ACHN (cell line): Measurements from ENCODE around the gene E4F1.
A peak's percentile ranks its signal among the peaks of the same experiment; 100 is the strongest.

ENCODE experiments used
- DNase-seq: peaks from one replicate; pipeline ENCODE4 v3.0.0-alpha.2; 2015
- in situ Hi-C: cut with HindIII; loops from 2 replicates; pipeline ENCODE4 v1.10.0; 2017; ENCODE audit warnings: low sequenced_read_pairs, low pct_ligation_motif_present, low pct_unique_long_range_greater_than_20kb

Gene E4F1

GRCh38 chr16:2223221-2223941 lies at the start of gene E4F1:
Gene E4F1 (plus strand): TSS chr16:2223591. CDS start chr16:2223614, 23 bp downstream.
- DNase-seq, result peak; percentile 100
- in situ Hi-C loops, result no loop called here

DNA sequence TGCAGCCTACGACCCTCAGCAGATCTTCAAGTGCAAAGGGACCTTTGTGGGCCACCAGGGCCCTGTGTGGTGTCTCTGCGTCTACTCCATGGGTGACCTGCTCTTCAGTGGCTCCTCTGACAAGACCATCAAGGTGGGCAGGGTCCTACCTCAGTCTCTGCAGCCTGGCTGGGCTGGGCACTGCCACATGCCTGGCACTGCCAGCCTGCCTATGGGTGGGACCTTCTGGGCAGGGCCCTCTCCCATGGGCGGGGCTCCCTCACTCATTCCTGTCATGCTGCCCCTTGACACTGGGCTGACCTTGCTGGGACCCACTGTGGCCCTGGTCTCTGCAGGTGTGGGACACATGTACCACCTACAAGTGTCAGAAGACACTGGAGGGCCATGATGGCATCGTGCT lies 49.5 kb upstream of the E4F1 start:
- DNase-seq, result no peak
- in situ Hi-C loops, result loop anchor here (25.0 kb wide), 1 partner anchor 288 kb away; the partner anchor contains the start of genes NTN3 and TEDC2

- DNase-seq, result no peak
- in situ Hi-C loops, result loop anchor here (25.0 kb wide), 1 partner anchor 288 kb away; the partner anchor contains the start of genes NTN3 and TEDC2
These were observed 48.8 kb upstream of the E4F1 start for GRCh38 chr16:2174396-2175131.

DNA sequence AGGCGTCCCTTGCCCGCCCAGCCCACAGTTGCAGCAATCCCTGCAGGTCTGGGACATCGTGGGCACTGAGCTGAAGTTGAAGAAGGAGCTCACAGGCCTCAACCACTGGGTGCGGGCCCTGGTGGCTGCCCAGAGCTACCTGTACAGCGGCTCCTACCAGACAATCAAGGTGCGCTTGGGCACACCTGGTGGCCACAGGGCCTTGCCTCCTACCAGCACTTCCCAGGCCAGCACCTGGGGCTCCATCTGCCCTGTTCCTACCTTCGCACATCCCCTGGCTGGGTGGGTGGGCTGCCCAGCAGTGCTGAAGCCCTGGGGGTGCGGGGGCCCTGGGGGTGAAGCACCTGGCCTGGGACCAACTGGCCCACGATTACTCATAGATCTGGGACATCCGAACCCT lies 47.9 kb upstream of the E4F1 start:
- DNase-seq, result no peak

DNA sequence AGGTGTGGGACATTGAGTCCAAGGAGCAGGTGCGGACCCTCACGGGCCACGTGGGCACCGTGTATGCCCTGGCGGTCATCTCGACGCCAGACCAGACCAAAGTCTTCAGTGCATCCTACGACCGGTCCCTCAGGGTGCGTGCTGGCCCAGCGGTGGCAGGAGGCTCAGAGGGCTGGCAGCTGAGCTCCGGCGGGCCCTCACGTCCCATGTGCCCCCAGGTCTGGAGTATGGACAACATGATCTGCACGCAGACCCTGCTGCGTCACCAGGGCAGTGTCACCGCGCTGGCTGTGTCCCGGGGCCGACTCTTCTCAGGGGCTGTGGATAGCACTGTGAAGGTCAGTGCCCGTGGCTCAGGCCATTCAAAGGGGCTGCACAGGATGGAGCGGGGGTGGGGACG lies 47.3 kb upstream of the E4F1 start:
- in situ Hi-C loops, result no loop called here
- DNase-seq, result no peak

More for the DNA sequence above, 47.9 kb upstream of the E4F1 start:
- in situ Hi-C loops, result no loop called here

DNA sequence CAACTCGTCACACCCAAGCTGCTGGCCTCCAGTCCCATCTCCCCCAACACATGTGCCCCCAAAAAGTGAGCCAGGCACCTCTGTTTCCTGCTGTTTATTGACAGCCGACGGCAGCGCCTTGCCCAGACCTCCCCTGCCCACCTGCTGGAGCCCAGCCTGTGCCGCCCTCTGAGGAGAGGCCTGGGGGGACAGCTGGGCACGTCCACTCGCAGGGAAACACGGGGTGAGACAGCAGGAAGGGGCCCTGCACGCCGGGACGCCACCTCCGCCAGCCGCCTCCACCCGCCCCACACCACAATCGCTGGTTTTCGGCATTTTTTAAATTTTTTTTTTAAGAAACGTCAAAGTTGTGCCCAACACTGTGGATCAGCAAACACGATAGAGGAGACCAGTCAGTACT lies 46.3 kb upstream of the E4F1 start:
- in situ Hi-C loops, result no loop called here
- DNase-seq, result no peak

DNA sequence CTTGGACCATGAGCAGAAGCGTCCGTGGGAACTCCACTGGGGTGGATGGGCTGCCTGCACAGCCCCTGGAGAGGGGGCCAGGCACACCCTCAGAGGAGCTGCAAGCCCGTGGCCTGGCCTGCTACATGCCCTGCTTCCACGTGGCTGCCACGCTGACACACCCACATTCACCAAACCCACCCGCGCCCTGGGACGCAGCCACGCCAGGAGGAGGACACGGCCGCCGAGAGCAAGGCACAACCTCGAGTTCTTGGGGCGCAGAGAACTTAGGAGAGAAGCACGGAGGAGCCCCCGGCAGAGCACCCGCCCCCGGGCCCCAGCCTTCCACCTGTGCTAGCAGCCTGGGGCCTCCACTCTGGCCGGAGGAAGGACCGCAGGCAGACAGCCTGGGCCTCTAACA lies 45.8 kb upstream of the E4F1 start:
- in situ Hi-C loops, result no loop called here
- no peak for DNase-seq

GRCh38 chr16:2178321-2179106 lies 44.9 kb upstream of the E4F1 start:
- in situ Hi-C loops, result no loop called here
- DNase-seq, result no peak

DNA sequence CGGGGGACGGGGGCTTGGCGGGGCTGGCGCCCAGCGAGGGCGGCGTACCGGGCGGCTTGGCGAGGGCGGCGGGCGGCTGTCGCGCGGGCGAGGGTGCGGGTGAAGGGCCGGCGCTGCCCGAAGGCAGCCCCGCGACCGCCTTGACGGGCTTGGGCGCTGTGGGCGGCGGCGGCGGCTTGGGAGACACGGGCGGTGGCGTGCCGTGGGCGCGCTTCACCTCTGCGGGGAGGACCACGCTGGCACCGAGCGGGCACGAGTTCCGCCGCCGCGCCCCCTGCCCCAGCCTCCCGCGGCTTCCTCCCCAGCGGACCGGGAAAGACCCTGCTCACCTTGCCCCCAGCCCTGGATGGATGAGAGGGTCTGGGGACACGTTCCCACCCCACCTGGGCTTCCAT lies 44.3 kb upstream of the E4F1 start:
- DNase-seq, result no peak
- in situ Hi-C loops, result no loop called here

- in situ Hi-C loops, result no loop called here
These were observed 43.8 kb upstream of the E4F1 start for GRCh38 chr16:2179576-2179975.

GRCh38 chr16:2180461-2180860 lies 42.9 kb upstream of the E4F1 start:
- DNase-seq, result no peak
- in situ Hi-C loops, result no loop called here

More at GRCh38 chr16:2179576-2179975, 43.8 kb upstream of the E4F1 start:
- no peak for DNase-seq

GRCh38 chr16:2180962-2181923 lies 42.1 kb upstream of the E4F1 start:
- in situ Hi-C loops, result no loop called here

DNA sequence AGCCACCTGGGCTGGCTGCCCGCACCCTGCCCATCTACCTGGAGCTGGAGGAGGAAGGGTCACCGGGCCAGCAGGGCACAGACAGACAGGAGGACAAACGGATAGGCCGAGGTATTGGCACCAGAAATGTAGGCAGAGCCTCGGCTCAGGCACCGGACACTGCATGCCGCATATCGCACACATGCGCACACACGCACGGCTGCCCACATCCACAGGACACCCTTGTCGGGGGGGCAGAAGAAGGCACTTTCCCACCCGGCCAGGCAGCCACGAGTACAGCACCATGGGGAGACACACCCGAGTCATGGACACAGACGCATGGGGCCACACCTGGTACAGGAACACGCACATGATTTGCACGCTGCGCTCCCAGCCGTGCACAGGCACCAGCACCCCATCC lies 41.4 kb upstream of the E4F1 start:
- in situ Hi-C loops, result no loop called here

More at GRCh38 chr16:2180962-2181923, 42.1 kb upstream of the E4F1 start:
- DNase-seq, result no peak

GRCh38 chr16:2183671-2184070 lies 39.7 kb upstream of the E4F1 start:
- in situ Hi-C loops, result no loop called here
- DNase-seq, result no peak

More for the DNA sequence above, 41.4 kb upstream of the E4F1 start:
- no peak for DNase-seq

GRCh38 chr16:2184346-2184745 lies 39.0 kb upstream of the E4F1 start:
- in situ Hi-C loops, result no loop called here
- DNase-seq, result no peak

DNA sequence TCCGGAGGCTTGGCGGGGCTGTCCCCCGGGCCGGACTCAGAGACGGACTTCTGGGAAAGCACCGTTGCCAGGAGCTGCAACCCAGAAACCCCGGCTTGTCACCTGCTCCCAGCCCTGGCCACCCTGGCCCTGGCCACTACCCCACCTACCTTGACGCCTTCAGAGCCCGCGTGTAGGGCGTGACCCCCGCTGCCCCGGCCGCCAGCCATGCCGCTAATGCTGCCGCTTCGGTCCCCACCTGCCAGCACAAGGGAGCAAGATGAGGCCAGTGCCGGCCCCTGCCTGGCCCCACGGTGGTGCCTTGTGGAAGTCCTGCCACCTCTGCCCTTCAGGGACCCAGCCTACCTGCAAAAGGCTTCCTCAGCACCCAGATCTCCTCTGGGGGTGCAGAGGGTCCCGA lies 38.4 kb upstream of the E4F1 start:
- in situ Hi-C loops, result no loop called here

DNA sequence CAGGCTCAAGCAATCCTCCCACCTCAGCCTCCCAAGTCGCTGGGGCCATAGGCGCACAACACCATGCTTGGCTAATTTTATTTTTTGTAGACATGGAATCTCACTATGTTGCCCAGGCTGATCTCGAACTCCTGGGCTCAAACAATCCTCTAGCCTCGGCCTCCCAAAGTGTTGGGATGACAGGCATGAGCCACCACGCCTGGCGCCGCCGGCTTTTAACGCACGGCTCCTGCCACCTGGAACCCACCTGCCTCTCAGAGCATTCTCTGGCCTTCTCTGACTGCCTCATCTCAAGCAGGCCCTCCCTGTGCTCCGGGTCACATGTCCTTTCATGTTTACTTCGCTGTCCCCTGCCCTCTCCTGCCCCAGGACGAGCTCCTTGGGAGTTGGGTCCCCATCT lies 37.3 kb upstream of the E4F1 start:
- DNase-seq, result no peak
- in situ Hi-C loops, result no loop called here

More for the DNA sequence above, 38.4 kb upstream of the E4F1 start:
- no peak for DNase-seq

DNA sequence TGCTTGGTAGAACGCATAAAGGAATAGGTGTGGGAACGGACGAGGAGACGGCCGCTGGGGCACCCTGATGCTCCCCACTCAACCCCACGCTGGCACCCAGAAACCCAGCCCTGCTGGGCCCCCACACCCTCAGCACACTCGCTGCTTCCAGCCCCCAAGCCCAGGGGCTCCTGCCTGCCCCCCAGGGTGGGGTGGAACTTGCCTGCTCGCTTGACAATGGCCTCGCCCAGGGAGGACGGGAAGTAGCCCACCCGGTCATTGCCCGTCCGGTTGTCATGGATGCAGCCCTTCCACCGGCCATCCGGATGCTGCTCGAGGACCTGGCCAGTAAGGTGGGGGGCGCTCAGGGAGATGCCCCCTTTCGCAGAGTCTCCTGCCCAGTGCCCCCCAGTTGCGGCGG lies 36.9 kb upstream of the E4F1 start:
- DNase-seq, result no peak
- in situ Hi-C loops, result no loop called here
